OCI-LY1 (cell line): ENCODE results near the gene ANKMY1.

Experiments
- H2AFZ ChIP-seq: fragments of 200-600 bp; sonication (generic), shearing (Covaris generic); 2 replicates; pipeline ENCODE4 v1.6.0; 2014; ENCODE audit warnings: antibody characterized with exemption, mild to moderate bottlenecking, low read length
- H3F3A ChIP-seq: fragments of 200-600 bp; sonication (generic), shearing (Covaris generic); 2 replicates; pipeline ENCODE4 v1.6.0; 2014; ENCODE audit warnings: mild to moderate bottlenecking, antibody characterized with exemption, low read length, moderate library complexity; ENCODE audit not compliant: insufficient read depth
- H3K27ac ChIP-seq: fragments of 200-600 bp; sonication (generic); 2 replicates; pipeline ENCODE4 v1.5.1; 2014; ENCODE audit warnings: low read length, mixed run types, mild to moderate bottlenecking, low read depth; ENCODE audit not compliant: poor library complexity, severe bottlenecking
- H3K27me3 ChIP-seq: fragments of 200-600 bp; sonication (generic); 2 replicates; pipeline ENCODE4 v1.6.0; 2014; ENCODE audit warnings: antibody characterized with exemption, mild to moderate bottlenecking, low read length, moderate library complexity; ENCODE audit not compliant: insufficient read depth
- H3K36me3 ChIP-seq: fragments of 200-600 bp; sonication (generic); 2 replicates; pipeline ENCODE4 v1.6.1; 2014; ENCODE audit warnings: mild to moderate bottlenecking, antibody characterized with exemption, low read length, moderate library complexity, mixed read lengths; ENCODE audit not compliant: insufficient read depth
- H3K4me1 ChIP-seq: fragments of 200-600 bp; sonication (generic); 2 replicates; pipeline ENCODE4 v1.5.1; 2014; ENCODE audit warnings: mild to moderate bottlenecking, low read length, moderate library complexity; ENCODE audit not compliant: insufficient read depth, severe bottlenecking
- H3K4me2 ChIP-seq: fragments of 200-600 bp; sonication (generic), shearing (Covaris generic); 2 replicates; pipeline ENCODE4 v1.6.1; 2014; ENCODE audit warnings: low read length
- H3K4me3 ChIP-seq: fragments of 200-600 bp; sonication (generic); 2 replicates; pipeline ENCODE4 v1.5.1; 2014; ENCODE audit warnings: low read length, low read depth, mild to moderate bottlenecking, mixed read lengths; ENCODE audit not compliant: poor library complexity, severe bottlenecking
- H3K79me2 ChIP-seq: fragments of 200-600 bp; shearing (Covaris generic); 2 replicates; pipeline ENCODE4 v1.6.1; 2016; ENCODE audit warnings: mixed run types, low read length, mixed read lengths; ENCODE audit not compliant: insufficient read depth
- H3K9ac ChIP-seq: fragments of 200-600 bp; sonication (generic), shearing (Covaris generic); 2 replicates; pipeline ENCODE4 v1.6.1; 2014; ENCODE audit warnings: mild to moderate bottlenecking, low read length, mixed read lengths
- H3K9me2 ChIP-seq: fragments of 200-600 bp; sonication (generic), shearing (Covaris generic); 2 replicates; pipeline ENCODE4 v1.6.1; 2014; ENCODE audit warnings: low read depth, mild to moderate bottlenecking, low read length, mixed read lengths
- H3K9me3 ChIP-seq: fragments of 200-600 bp; shearing (Covaris generic); 2 replicates; pipeline ENCODE4 v1.6.1; 2014; ENCODE audit warnings: low read length, mixed read lengths
- H4K20me1 ChIP-seq: fragments of 200-600 bp; sonication (generic), shearing (Covaris generic); 2 replicates; pipeline ENCODE4 v1.6.0; 2016; ENCODE audit warnings: mild to moderate bottlenecking, low read length; ENCODE audit not compliant: insufficient read depth
- CTCF ChIP-seq: fragments of 200-600 bp; sonication (generic), shearing (Covaris generic); IDR thresholded peaks from 2 replicates; pipeline ENCODE4 v1.5.1; 2017; ENCODE audit warnings: mild to moderate bottlenecking, antibody characterized with exemption, low read length, moderate library complexity, mixed read lengths
- EZH2 ChIP-seq: fragments of 200-600 bp; sonication (generic), shearing (Covaris generic); IDR thresholded peaks from 2 replicates; pipeline ENCODE4 v1.8.0; 2017; ENCODE audit warnings: borderline replicate concordance, mixed run types, mild to moderate bottlenecking, antibody characterized with exemption, low read length, moderate library complexity, mixed read lengths

Gene ANKMY1

DNA sequence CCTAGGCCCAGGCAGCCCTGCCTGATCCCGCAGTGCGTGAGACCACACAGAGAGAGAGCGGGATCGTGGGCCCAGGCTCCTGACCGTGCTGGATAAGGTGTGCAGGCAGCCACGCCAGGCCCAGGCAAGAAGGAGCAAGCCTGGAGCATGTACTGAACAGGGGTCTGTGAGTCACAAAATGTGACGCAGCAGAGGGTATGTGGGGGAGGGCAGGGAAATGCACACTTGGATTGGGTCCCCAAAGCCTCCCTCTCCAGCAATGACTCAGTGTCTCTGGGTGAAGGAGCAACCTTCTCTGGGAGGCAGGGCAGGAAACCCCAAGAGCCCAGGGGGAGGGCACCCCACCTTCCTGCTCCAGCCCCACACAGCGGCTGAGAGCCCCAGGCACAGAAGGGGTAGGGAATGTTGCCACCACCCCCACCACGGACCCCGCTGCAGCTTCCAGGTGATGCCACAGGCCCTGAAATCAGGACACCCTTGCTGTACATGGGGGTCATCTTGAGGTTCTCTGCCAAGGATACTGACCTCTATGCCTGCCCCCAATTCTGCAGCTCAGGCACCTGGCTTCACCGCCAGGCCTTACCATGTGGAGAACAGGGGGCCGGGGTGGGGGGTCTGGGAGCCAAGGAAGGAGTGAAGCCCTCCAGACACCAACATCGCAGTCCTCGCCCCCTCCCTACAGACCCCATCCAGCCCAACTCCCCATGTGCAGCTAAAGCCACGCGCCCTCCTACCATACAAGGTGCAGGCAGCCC, 123.6 kb downstream of the ANKMY1 start:
- no peak overlapping the region for H3K27ac ChIP-seq
- peak overlapping the region; percentile 63 for H3K9ac ChIP-seq

DNA sequence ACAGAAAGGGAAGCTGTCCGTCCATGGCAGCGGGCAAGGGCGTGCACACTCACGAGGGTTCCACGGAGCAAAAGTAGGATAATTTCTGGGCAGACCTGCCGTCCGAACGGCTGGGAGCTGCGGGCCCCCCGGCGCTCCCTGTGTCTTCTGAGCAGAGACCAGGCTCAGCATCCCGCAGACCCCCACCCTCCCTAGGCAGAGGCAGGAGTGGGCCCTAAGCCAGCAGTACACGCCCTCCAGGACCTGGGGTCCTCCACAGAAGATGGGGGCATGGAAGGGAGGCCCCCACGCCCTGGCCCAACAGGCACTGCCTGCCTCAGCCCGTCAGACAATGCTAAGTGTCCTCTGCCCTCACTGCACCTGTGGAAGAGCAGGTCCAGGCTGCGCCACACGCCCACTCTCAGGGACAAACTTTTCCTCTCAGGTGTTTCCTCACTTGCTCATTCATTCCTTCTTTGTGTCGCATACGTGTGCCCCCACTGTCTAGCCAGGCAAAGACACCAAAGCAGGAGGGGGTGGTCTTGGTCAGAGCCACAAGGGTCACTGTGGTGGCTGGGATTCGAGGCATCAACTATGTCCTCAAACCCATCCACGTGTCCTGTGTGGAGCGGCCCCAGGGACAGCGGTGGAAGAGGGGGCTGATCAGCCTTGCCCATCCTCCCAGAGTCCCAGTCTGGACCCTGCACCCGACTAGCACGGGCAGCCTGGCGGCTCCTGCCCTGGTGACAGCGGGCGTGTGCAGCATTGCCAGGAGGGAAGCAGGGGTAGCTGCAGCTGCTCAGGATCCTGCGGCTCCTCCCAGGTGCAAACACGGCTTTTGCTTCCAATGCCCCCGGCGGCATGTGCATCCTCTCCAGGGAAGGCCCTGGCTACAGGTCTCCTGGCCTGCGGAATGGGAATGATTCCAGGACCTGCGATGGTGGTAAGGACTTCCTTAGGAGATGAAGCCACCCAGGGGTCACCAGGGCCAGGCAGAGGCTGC, 124.7 kb downstream of the ANKMY1 start:
- H3K36me3 ChIP-seq, result no peaks in the 10 kb centered on the region
- no peaks in the 10 kb centered on the region for H3K9me2 ChIP-seq
- no peaks in the 10 kb centered on the region for H3K27me3 ChIP-seq
- no peaks in the 10 kb centered on the region for H3K9me3 ChIP-seq
- H3K4me2 ChIP-seq, result no peak overlapping the region
- H2AFZ ChIP-seq, result no peak overlapping the region
- no peak overlapping the region for H3K27ac ChIP-seq
- no peak for TF ChIP-seq EZH2
- TF ChIP-seq CTCF, result no peak
- no peaks in the 10 kb centered on the region for H3K79me2 ChIP-seq
- H3K9ac ChIP-seq, result no peak overlapping the region
- peaks cover 8% of the 10 kb centered on the region for H3K4me1 ChIP-seq
- no peaks in the 10 kb centered on the region for H4K20me1 ChIP-seq
- no peaks in the 10 kb centered on the region for H3F3A ChIP-seq
- no peak overlapping the region for H3K4me3 ChIP-seq

More for the DNA sequence above, 123.6 kb downstream of the ANKMY1 start:
- H4K20me1 ChIP-seq, result no peaks in the 10 kb centered on the region
- H3K4me1 ChIP-seq, result peaks cover 8% of the 10 kb centered on the region
- H3K36me3 ChIP-seq, result no peaks in the 10 kb centered on the region
- H3K4me3 ChIP-seq, result peak overlapping the region; percentile 67
- no peaks in the 10 kb centered on the region for H3K9me2 ChIP-seq
- H3K4me2 ChIP-seq, result peak overlapping the region; percentile 76
- no peaks in the 10 kb centered on the region for H3F3A ChIP-seq
- no peaks in the 10 kb centered on the region for H3K79me2 ChIP-seq
- H3K27me3 ChIP-seq, result no peaks in the 10 kb centered on the region
- H2AFZ ChIP-seq, result no peak overlapping the region
- no peaks in the 10 kb centered on the region for H3K9me3 ChIP-seq
- no peak for TF ChIP-seq EZH2
- TF ChIP-seq CTCF, result no peak

- no peaks in the 10 kb centered on the region for H3K9me3 ChIP-seq
- H3K9ac ChIP-seq, result no peak overlapping the region
- H3K79me2 ChIP-seq, result no peaks in the 10 kb centered on the region
- no peak overlapping the region for H3K4me2 ChIP-seq
- 0 out of 2 replicates have a peak, but pooled peaks cover 4% of the 10 kb centered on the region for H3K27me3 ChIP-seq
- H3F3A ChIP-seq, result no peaks in the 10 kb centered on the region
- no peak overlapping the region for H3K4me3 ChIP-seq
- no peak overlapping the region for H2AFZ ChIP-seq
- no peaks in the 10 kb centered on the region for H4K20me1 ChIP-seq
- H3K36me3 ChIP-seq, result no peaks in the 10 kb centered on the region
- no peak for TF ChIP-seq CTCF
- no peak for TF ChIP-seq EZH2
- no peaks in the 10 kb centered on the region for H3K9me2 ChIP-seq
- H3K4me1 ChIP-seq, result peaks cover 8% of the 10 kb centered on the region
- no peak overlapping the region for H3K27ac ChIP-seq
These were observed 125.4 kb downstream of the ANKMY1 start for GRCh38 chr2:240432430-240432819.
